ENCODE results near the gene BBS9.
A peak's percentile ranks its signal among the peaks of the same experiment; 100 is the strongest.
"Not testable (repeated sequence)": the region's sequence is repeated elsewhere in the genome, so short reads cannot be mapped to it uniquely, and the experiment has no call there.

BBS9 gene

DNA sequence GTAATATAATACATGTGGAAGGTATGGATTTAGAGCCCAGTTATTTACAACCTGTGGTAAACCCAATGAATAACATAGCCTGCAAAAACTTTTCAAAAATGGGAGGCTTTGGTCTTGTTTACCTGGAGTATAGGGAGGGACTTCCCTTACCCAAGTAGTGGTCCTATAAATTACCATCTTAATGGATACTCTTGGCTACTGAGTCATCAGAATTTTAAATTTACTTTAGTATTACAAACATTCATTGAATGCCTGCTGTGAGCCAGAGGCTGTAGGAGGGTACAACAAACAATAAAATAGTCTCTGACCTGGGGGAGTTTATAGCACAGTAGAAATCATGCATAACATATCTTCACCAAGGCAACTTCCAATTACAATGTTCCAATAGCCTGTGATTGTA, 365.1 kb downstream of the BBS9 start:
- DNase-seq (ENCODE audit: low spot score) = no peak

- peak; percentile 17 for DNase-seq (ENCODE audit: low spot score)
Measured at GRCh38 chr7:33495207-33495606, 365.8 kb downstream of the BBS9 start.

- no peak for DNase-seq (ENCODE audit: low spot score)
Measured at GRCh38 chr7:33497051-33497450, 367.7 kb downstream of the BBS9 start.

DNA sequence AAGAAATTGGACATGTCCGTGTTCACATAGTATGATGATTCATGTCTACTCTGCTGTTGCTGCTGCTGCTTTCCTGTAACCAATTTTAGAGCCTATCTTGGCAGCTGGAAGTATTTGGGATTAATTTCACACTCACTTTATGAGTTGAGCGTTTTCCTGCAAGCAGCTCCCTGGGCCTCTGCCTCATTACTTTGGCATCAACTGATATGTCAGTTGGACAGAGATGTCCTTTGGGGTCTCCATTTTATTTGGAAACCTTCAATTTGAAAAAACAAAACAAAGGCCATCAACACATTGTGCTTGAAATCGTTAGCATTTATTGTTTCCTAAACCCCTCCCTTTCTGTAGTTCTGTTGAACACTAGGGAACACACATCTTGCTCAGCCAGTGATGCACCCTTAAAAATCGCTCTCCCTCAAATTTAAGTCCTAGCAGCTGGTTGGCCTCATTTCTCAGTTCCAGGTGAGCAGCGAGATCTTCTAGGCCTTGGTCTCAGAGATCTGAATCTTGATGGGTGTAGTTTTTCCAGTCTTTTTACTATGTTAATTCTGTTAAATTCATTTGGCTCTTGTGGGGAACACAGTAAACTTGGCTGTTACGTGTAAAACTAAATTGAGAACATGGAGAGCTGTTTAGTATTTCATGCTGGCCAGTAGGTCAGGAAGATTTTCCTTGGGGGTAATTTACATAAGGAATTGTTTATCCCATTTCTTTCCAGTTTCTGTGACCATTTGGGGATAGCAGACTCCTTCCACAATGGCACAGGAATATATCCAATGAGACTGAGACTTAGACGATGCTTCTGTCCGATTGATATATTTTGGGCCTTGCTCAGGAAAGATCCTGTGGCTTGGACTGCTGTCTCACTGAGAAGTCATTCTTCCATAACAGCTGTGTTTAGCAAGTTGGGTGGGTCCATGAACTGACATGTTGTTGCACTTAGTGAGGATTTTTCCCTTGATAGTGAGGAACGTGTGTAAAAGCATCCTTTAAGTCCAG, 371.6 kb downstream of the BBS9 start:
- DNase-seq (ENCODE audit: low spot score) = no peak

DNA sequence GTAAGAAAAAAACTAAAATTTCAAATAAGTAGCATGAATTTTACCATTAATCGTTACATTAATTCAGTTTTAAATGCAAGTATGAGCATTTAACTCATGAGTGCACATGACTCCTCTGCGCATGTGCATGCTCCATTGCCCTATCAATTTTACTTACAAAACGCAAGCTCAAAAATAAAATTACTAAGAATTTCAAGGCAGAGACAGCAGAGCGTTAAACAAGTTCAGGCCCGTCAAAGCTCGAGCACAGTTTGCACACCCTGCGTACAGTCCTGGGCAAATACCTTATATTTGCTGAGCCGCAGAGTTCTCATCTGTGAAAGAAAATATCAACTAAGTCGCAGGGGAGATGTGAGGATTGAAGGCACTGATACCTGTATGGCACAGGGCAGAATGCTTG, 373.6 kb downstream of the BBS9 start:
- no peak for DNase-seq (ENCODE audit: low spot score)

- no peak for DNase-seq (ENCODE audit: low spot score)
Measured at GRCh38 chr7:33503736-33504135, 374.4 kb downstream of the BBS9 start.

DNA sequence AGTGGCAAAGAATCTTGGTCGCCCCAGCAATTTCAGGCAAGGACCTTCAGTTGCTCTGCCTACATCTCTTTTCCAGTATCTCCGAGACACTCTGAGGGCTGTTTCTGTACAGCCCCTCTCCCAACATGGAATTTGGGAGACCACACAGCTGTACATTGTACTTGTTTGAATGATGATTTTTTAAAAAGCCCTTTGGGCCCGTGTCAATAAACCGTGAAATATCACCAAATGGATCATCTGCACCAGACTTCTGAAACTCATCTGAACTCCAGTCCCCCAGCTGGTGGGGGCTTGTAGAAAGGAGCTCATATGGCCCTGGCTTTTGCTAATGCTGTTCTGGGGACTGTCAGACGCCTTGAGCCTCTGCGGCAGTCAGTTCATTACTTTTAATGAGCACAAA, 374.9 kb downstream of the BBS9 start:
- no peak for DNase-seq (ENCODE audit: low spot score)

DNA sequence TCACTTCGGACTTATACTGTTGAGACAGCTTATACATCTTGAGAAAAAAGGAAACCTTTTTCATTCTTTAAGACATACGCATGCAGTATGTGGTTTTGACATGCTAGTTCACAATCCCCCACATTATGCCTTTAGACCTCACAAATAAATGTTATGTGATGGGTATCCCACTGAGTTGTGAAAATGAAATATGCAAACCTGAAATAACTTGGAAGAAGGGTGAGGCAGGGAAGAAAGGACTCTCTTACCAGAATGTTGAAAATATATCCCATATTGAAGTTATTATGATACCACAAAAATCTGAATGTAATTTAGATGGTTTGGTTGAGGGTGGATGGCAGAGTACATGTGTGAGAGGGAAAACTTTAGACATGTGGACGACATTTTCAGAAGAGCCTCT, 379.8 kb downstream of the BBS9 start:
- no peak for DNase-seq (ENCODE audit: low spot score)

DNA sequence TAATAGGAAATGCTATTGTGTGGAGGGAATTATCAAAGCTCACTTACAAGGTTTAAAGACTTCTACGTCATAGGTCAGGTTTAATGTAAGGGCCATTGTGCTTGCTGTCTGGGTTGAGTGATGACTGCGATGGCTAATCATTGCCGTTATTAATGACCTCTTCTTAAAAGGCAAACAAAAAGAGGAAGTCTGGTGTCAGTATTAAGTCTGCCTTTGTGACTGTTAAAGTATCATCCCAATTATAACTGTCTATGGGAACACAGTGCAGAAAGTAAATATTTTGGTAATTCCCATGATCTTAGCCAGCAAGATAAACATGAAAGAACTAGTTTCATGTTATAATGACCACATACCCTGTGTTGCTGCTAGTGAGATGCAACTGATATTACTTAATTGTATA, 382.4 kb downstream of the BBS9 start:
- no peak for DNase-seq (ENCODE audit: low spot score)

- DNase-seq (ENCODE audit: low spot score) = no peak
Measured at GRCh38 chr7:33516568-33516967, 387.2 kb downstream of the BBS9 start.

DNA sequence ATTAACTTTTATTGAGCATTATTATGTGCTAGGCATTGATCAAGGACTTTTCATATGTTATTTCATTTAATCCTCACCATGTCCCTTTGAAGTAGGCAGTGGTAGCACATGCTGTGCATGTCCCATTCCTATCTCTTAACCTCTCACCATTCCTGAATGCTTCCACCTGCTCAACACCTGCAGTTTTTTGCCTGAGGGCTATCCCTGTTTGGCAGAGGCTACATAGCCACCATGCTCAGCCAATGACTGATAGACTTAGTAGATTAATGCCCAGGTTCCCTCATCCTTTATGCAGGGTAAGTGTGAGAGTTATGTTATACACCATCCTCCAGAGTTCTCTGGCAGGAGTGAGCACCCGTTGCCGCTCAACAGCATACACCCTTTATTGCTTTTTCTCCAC, 387.8 kb downstream of the BBS9 start:
- no peak for DNase-seq (ENCODE audit: low spot score)

- DNase-seq (ENCODE audit: low spot score) = not testable (repeated sequence)
Measured at GRCh38 chr7:33527008-33527407, 397.6 kb downstream of the BBS9 start.

GRCh38 chr7:33527613-33528012, 398.2 kb downstream of the BBS9 start:
- DNase-seq (ENCODE audit: low spot score) = not testable (repeated sequence)

DNA sequence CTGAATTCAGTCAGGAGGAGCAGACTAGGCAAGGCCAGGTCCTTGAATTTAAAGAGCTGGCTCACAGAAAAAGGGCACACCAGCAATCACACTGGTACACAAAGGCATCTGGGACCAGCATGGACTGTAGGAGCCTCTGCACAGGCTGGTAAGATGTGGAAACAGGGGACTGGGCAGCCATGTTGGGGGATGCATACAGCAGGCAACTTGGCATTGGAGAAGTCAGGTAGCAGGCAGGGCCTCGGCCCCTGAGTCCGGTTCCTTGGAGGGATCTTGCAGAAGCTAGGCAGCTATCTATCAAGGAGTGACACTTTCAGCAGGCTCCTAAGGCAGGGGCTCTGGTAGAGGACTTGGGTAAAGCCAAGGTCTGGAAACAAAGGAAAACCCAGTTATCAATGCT, 399.7 kb downstream of the BBS9 start:
- DNase-seq (ENCODE audit: low spot score) = no peak

- no peak for DNase-seq (ENCODE audit: low spot score)
Measured at GRCh38 chr7:33530664-33531063, 401.3 kb downstream of the BBS9 start.

- no peak for DNase-seq (ENCODE audit: low spot score)
Measured at GRCh38 chr7:33531888-33532287, 402.5 kb downstream of the BBS9 start.

GRCh38 chr7:33534833-33535232, 405.5 kb downstream of the BBS9 start:
- peak; percentile 16 for DNase-seq (ENCODE audit: low spot score)

GRCh38 chr7:33535989-33536388, 406.6 kb downstream of the BBS9 start:
- DNase-seq (ENCODE audit: low spot score) = no peak

- DNase-seq (ENCODE audit: low spot score) = no peak
Measured at GRCh38 chr7:33536398-33537103, 407.2 kb downstream of the BBS9 start.

DNA sequence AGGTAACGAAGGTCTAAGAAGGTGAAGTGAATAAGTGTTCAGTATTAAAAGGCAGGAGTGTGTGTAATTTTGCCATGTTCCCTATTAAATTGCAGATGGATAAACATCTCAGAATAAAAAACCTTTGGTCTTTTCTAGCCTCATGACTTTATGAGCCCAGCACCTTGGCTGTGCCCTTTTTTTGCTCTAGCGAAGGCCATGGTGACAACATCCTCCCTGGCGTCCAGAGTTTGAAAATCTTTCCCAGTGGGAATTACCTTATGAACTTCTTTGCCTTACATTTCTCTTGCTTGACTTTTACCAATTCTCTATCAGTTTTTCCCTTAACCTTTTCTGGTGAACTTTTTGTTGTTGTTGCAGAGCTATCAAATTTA, 407.7 kb downstream of the BBS9 start:
- no peak for DNase-seq (ENCODE audit: low spot score)

DNA sequence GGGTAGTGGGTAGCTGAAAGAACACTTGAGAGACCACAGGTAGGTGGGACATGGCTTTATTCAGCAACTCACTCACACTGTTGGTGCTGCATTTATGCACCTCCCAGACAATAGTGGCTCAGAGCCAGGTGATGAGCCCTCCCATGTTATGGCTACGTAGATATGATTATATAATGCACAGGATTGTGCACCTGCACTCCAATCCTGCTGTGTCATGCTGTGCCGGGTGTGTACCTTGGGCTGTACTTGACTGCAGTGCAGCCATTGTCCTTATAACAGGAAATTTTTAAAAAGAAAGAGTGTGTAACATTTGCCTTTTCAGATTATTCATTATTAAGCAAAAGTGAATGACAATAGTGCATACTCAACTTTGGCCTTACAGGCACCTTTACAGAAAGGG, 409.8 kb downstream of the BBS9 start:
- DNase-seq (ENCODE audit: low spot score) = no peak

GRCh38 chr7:33539659-33540400, 410.5 kb downstream of the BBS9 start:
- DNase-seq (ENCODE audit: low spot score) = no peak

- no peak for DNase-seq (ENCODE audit: low spot score)
Measured at GRCh38 chr7:33547880-33548279, 418.5 kb downstream of the BBS9 start.
